Common myeloid progenitor, CD34-positive (primary cell): ENCODE data around the gene HSD11B1L.

Source experiments
- CTCF ChIA-PET: fragments of 350-600 bp; sonication (Branson Sonifier 250); formaldehyde crosslinking; loops from one replicate; lab custom pipeline; 2021; ENCODE audit warnings: antibody characterized with exemption; lab: Charles Lee
- POLR2A ChIA-PET: fragments of 350-600 bp; sonication (Branson Sonifier 250); formaldehyde crosslinking; loops from one replicate; lab custom pipeline; 2021; ENCODE audit warnings: antibody characterized with exemption; lab: Charles Lee
- DNase-seq, 3 donors: peaks; one replicate each; pipeline versions ENCODE4 v3.0.0 to v3.0.0-alpha.2; 2013
- H3K27ac ChIP-seq, 2 experiments: 1 replicate in 1 of 2; 2 replicates in 1 of 2; pipeline ENCODE4 v1.7.0; 2013; ENCODE audit warnings: inconsistent platforms in 2 of 2, low read length in 2 of 2, mild to moderate bottlenecking in 2 of 2, low read depth in 1 of 2, moderate library complexity in 1 of 2; ENCODE audit not compliant: severe bottlenecking in 2 of 2, insufficient read depth in 1 of 2, poor library complexity in 1 of 2
- H3K27me3 ChIP-seq, 5 experiments: replicated peaks in 2 of 5; 1 replicate in 3 of 5; 2 replicates in 2 of 5; pipeline versions ENCODE4 v1.6.1 to v1.7.0; 2013; ENCODE audit warnings: low read length in 4 of 5, mild to moderate bottlenecking in 2 of 5, moderate library complexity in 2 of 5, inconsistent platforms in 1 of 5; ENCODE audit not compliant: insufficient read depth in 5 of 5, control insufficient read depth in 4 of 5
- H3K36me3 ChIP-seq, 4 experiments: 1 replicate in 2 of 4; 2 replicates in 2 of 4; pipeline versions ENCODE4 v1.6.1 to v1.7.0; 2013; ENCODE audit warnings: low read length in 3 of 4, control low read depth in 1 of 4, mild to moderate bottlenecking in 1 of 4; ENCODE audit not compliant: control insufficient read depth in 4 of 4, insufficient read depth in 4 of 4
- H3K4me1 ChIP-seq, 4 experiments: 1 replicate in 3 of 4; 2 replicates in 1 of 4; pipeline versions ENCODE4 v1.6.1 to v1.7.1; 2013; ENCODE audit warnings: low read length in 3 of 4, mild to moderate bottlenecking in 3 of 4, control low read depth in 1 of 4, inconsistent platforms in 1 of 4, moderate library complexity in 1 of 4; ENCODE audit not compliant: control insufficient read depth in 4 of 4, insufficient read depth in 4 of 4; ENCODE audit errors: control extremely low read depth in 1 of 4
- H3K4me3 ChIP-seq, 7 experiments: 1 replicate in 4 of 7; 2 replicates in 3 of 7; pipeline versions ENCODE4 v1.5.1 to v1.7.0; 2013; ENCODE audit warnings: mild to moderate bottlenecking in 7 of 7, low read length in 6 of 7, moderate library complexity in 6 of 7, inconsistent platforms in 2 of 7, low read depth in 2 of 7, control low read depth in 1 of 7; ENCODE audit not compliant: insufficient read depth in 4 of 7, control insufficient read depth in 1 of 7; ENCODE audit errors: extremely low read depth in 1 of 7
- H3K9me3 ChIP-seq, 5 experiments: 1 replicate in 4 of 5; 2 replicates in 1 of 5; pipeline versions ENCODE4 v1.6.1 to v1.7.1; 2013; ENCODE audit warnings: low read length in 4 of 5, mild to moderate bottlenecking in 2 of 5, inconsistent platforms in 1 of 5, low read depth in 1 of 5, moderate library complexity in 1 of 5; ENCODE audit not compliant: control insufficient read depth in 4 of 5, insufficient read depth in 2 of 5; ENCODE audit errors: control extremely low read depth in 1 of 5
- WGBS: methylation state at CpG from one replicate; pipeline ENCODE4 v1.1.5; 2013; ENCODE audit not compliant: insufficient coverage; 5-methylcytosine and 5-hydroxymethylcytosine counted together

Gene HSD11B1L

GRCh38 chr19:5673752-5674151 lies 7.1 kb upstream of the HSD11B1L start:
- Histone ChIP-seq H3K27ac (no peak overlapping the region), H3K36me3 (peaks cover 0 to 44% (median 12%) of the 10 kb centered on the region in 4 experiments), H3K4me1 (no peaks in the 10 kb centered on the region), H3K9me3 (no peaks in the 10 kb centered on the region), H3K4me3 (no peak overlapping the region), H3K27me3 (no peaks in the 10 kb centered on the region)
- no peak for DNase-seq
- WGBS, result 100% methylated on average over 1 of the region's 1 CpG
- CTCF ChIA-PET, result no interaction called here
- POLR2A ChIA-PET, result no interaction called here

GRCh38 chr19:5674714-5675113 lies 6.1 kb upstream of the HSD11B1L start:
- Histone ChIP-seq H3K27me3 (no peaks in the 10 kb centered on the region), H3K4me3 (no peak overlapping the region), H3K9me3 (no peaks in the 10 kb centered on the region), H3K27ac (no peak overlapping the region), H3K4me1 (peaks cover 0 to 6% (median 6%) of the 10 kb centered on the region in 4 experiments), H3K36me3 (peaks cover 0 to 34% (median 8%) of the 10 kb centered on the region in 4 experiments)
- POLR2A ChIA-PET, result interaction anchor here (0.5 kb wide), 1 partner anchor 52 kb away, joined by 3 read pairs; the partner anchor contains the start of genes SAFB and SAFB2
- DNase-seq, result no peak
- 100% methylated on average over 4 of the region's 5 CpGs for WGBS
- CTCF ChIA-PET, result no interaction called here

- CTCF ChIA-PET, result interaction anchor here (0.6 to 0.8 kb wide), 3 partner anchors 9 to 19 kb away, joined by 3 read pairs; no protein-coding TSS in a partner anchor
- no peak overlapping the region for H3K27ac ChIP-seq
- WGBS, result 91% methylated on average over 13 of the region's 17 CpGs
- H3K9me3 ChIP-seq, result no peaks in the 10 kb centered on the region
- H3K27me3 ChIP-seq, result no peaks in the 10 kb centered on the region
- H3K4me3 ChIP-seq, result no peak overlapping the region
- H3K36me3 ChIP-seq, result peaks cover 0 to 30% (median 4%) of the 10 kb centered on the region in 4 experiments
- DNase-seq, result no peak
- POLR2A ChIA-PET, result no interaction called here
- H3K4me1 ChIP-seq, result peaks cover 0 to 14% (median 11%) of the 10 kb centered on the region in 4 experiments
Observed at GRCh38 chr19:5676105-5676771, 4.6 kb upstream of the HSD11B1L start.

- 88% methylated on average over 11 of the region's 13 CpGs for WGBS
- Histone ChIP-seq H3K27me3 (no peaks in the 10 kb centered on the region), H3K27ac (no peak overlapping the region), H3K36me3 (peaks cover 0 to 25% (median 3%) of the 10 kb centered on the region in 4 experiments), H3K9me3 (no peaks in the 10 kb centered on the region), H3K4me3 (no peak overlapping the region), H3K4me1 (peaks cover 0 to 19% (median 13%) of the 10 kb centered on the region in 4 experiments)
- ChIA-PET CTCF (interaction anchor here (0.6 kb wide), 2 partner anchors 10 to 16 kb away, joined by 3 read pairs; no protein-coding TSS in a partner anchor), POLR2A (no interaction called here)
- DNase-seq, result no peak
Observed at GRCh38 chr19:5676772-5677105, 4.1 kb upstream of the HSD11B1L start.

GRCh38 chr19:5677136-5677535 lies 3.7 kb upstream of the HSD11B1L start:
- ChIA-PET POLR2A (no interaction called here), CTCF (interaction anchor here (0.6 kb wide), 2 partner anchors 10 to 17 kb away, joined by 3 read pairs; no protein-coding TSS in a partner anchor)
- Histone ChIP-seq H3K36me3 (peaks cover 0 to 21% (median 3%) of the 10 kb centered on the region in 4 experiments), H3K4me1 (peaks cover 0 to 19% (median 13%) of the 10 kb centered on the region in 4 experiments), H3K27me3 (no peaks in the 10 kb centered on the region), H3K27ac (no peak overlapping the region), H3K4me3 (no peak overlapping the region), H3K9me3 (no peaks in the 10 kb centered on the region)
- no peak for DNase-seq
- 100% methylated on average over 5 of the region's 10 CpGs for WGBS

- Histone ChIP-seq H3K27me3 (no peaks in the 10 kb centered on the region), H3K4me3 (no peak overlapping the region), H3K36me3 (peaks cover 0 to 21% (median 3%) of the 10 kb centered on the region in 4 experiments), H3K4me1 (peaks cover 0 to 19% (median 13%) of the 10 kb centered on the region in 4 experiments), H3K9me3 (no peaks in the 10 kb centered on the region), H3K27ac (no peak overlapping the region)
- CTCF ChIA-PET, result no interaction called here
- no peak for DNase-seq
- WGBS, result 90% methylated on average over 7 of the region's 9 CpGs
- POLR2A ChIA-PET, result no interaction called here
Observed at GRCh38 chr19:5677580-5677979, 3.2 kb upstream of the HSD11B1L start.

GRCh38 chr19:5678071-5678718 lies 2.6 kb upstream of the HSD11B1L start:
- no peak for DNase-seq
- ChIA-PET POLR2A (no interaction called here), CTCF (no interaction called here)
- no peaks in the 10 kb centered on the region for H3K9me3 ChIP-seq
- no peak overlapping the region for H3K27ac ChIP-seq
- H3K36me3 ChIP-seq, result peaks cover 0 to 16% (median 3%) of the 10 kb centered on the region in 4 experiments
- H3K4me1 ChIP-seq, result peaks cover 0 to 19% (median 13%) of the 10 kb centered on the region in 4 experiments
- no peak overlapping the region for H3K4me3 ChIP-seq
- no peaks in the 10 kb centered on the region for H3K27me3 ChIP-seq
- 99% methylated on average over 19 of the region's 22 CpGs for WGBS
